ENCODE results near the gene AWAT2.
"Not testable (repeated sequence)": the region's sequence is repeated elsewhere in the genome, so short reads cannot be mapped to it uniquely, and the experiment has no call there.

The AWAT2 gene

GRCh38 chrX:70041993-70042392, 7.7 kb downstream of the AWAT2 start:
- DNase-seq (ENCODE audit: low read depth in 2 of 2), result no peak

GRCh38 chrX:70039758-70040157, 10.0 kb downstream of the AWAT2 start:
- no peak for DNase-seq (ENCODE audit: low read depth in 2 of 2)

GRCh38 chrX:70038951-70039350, 10.8 kb downstream of the AWAT2 start:
- no peak for DNase-seq (ENCODE audit: low read depth in 2 of 2)

GRCh38 chrX:70038515-70038914, 11.2 kb downstream of the AWAT2 start:
- no peak for DNase-seq (ENCODE audit: low read depth in 2 of 2)

GRCh38 chrX:70034646-70035045, 15.1 kb downstream of the AWAT2 start:
- DNase-seq (ENCODE audit: low read depth in 2 of 2), result no peak

GRCh38 chrX:70033348-70034051, 16.2 kb downstream of the AWAT2 start:
- DNase-seq (ENCODE audit: low read depth in 2 of 2), result no peak

- no peak for DNase-seq (ENCODE audit: low read depth in 2 of 2)
Measured at GRCh38 chrX:70032792-70033191, 16.9 kb downstream of the AWAT2 start.

- no peak for DNase-seq (ENCODE audit: low read depth in 2 of 2)
Measured at GRCh38 chrX:70030301-70030767, 19.4 kb downstream of the AWAT2 start.

- no peak for DNase-seq (ENCODE audit: low read depth in 2 of 2)
Measured at GRCh38 chrX:70029863-70030262, 19.9 kb downstream of the AWAT2 start.

- no peak for DNase-seq (ENCODE audit: low read depth in 2 of 2)
Measured at GRCh38 chrX:70026851-70027200, 22.9 kb downstream of the AWAT2 start.

- no peak for DNase-seq (ENCODE audit: low read depth in 2 of 2)
Measured at GRCh38 chrX:70026112-70026850, 23.5 kb downstream of the AWAT2 start.

- DNase-seq (ENCODE audit: low read depth in 2 of 2), result no peak
Measured at GRCh38 chrX:70025464-70025863, 24.3 kb downstream of the AWAT2 start.

- no peak for DNase-seq (ENCODE audit: low read depth in 2 of 2)
Measured at GRCh38 chrX:70022616-70023015, 27.1 kb downstream of the AWAT2 start.

- DNase-seq (ENCODE audit: low read depth in 2 of 2), result no peak
Measured at GRCh38 chrX:70016513-70016912, 33.2 kb downstream of the AWAT2 start.

- no peak for DNase-seq (ENCODE audit: low read depth in 2 of 2)
Measured at GRCh38 chrX:70013466-70014381, 36.0 kb downstream of the AWAT2 start.

- DNase-seq (ENCODE audit: low read depth in 2 of 2), result no peak
Measured at GRCh38 chrX:70012756-70013155, 37.0 kb downstream of the AWAT2 start.

GRCh38 chrX:70009970-70010369, 39.8 kb downstream of the AWAT2 start:
- no peak for DNase-seq (ENCODE audit: low read depth in 2 of 2)

- no peak for DNase-seq (ENCODE audit: low read depth in 2 of 2)
Measured at GRCh38 chrX:70009049-70009448, 40.7 kb downstream of the AWAT2 start.

GRCh38 chrX:70007946-70008345, 41.8 kb downstream of the AWAT2 start:
- no peak for DNase-seq (ENCODE audit: low read depth in 2 of 2)

GRCh38 chrX:70001708-70002341, 47.9 kb downstream of the AWAT2 start:
- DNase-seq (ENCODE audit: low read depth in 2 of 2), result no peak

GRCh38 chrX:70001269-70001668, 48.5 kb downstream of the AWAT2 start:
- DNase-seq (ENCODE audit: low read depth in 2 of 2), result no peak

- DNase-seq (ENCODE audit: low read depth in 2 of 2), result not testable (repeated sequence)
Measured at GRCh38 chrX:69998299-69998698, 51.4 kb downstream of the AWAT2 start.

All from fibroblast of skin of left biceps (primary cell).